ENCODE data around the gene DMGDH.

DNA sequence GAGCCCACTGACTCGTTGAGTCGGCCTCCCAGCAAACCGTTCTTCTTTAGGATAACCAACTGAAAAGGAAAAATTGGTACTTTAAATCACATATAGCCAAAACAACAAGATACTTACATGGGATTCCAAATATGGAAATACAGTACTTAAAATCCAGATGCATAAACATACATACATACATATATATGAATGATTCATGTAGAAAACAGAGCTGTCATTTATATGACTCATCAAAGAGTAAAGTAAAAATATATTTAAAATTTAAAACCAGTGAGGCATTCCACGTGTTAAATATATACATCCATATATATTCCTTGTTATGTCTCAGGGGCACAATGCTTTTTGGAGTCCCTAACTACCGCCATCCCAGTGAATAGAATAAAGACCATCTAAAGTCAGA lies 36.7 kb downstream of the DMGDH start:
- TF ChIP-seq CTCF (IDR thresholded peaks at IDR 0.05; ENCODE audit: low read depth, low read length, missing input control): no peak
- no peak for TF ChIP-seq RAD21 (IDR thresholded peaks at IDR 0.05)
- TF ChIP-seq YY1 (IDR thresholded peaks at IDR 0.05): no peak
- no peak for TF ChIP-seq HNF4G (IDR thresholded peaks at IDR 0.05)
- no peak for TF ChIP-seq EGR1 (IDR thresholded peaks at IDR 0.05; ENCODE audit: low read depth in 2 of 2)
- TF ChIP-seq, protein P1, sequence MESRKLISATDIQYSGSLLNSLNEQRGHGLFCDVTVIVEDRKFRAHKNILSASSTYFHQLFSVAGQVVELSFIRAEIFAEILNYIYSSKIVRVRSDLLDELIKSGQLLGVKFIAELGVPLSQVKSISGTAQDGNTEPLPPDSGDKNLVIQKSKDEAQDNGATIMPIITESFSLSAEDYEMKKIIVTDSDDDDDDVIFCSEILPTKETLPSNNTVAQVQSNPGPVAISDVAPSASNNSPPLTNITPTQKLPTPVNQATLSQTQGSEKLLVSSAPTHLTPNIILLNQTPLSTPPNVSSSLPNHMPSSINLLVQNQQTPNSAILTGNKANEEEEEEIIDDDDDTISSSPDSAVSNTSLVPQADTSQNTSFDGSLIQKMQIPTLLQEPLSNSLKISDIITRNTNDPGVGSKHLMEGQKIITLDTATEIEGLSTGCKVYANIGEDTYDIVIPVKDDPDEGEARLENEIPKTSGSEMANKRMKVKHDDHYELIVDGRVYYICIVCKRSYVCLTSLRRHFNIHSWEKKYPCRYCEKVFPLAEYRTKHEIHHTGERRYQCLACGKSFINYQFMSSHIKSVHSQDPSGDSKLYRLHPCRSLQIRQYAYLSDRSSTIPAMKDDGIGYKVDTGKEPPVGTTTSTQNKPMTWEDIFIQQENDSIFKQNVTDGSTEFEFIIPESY (IDR thresholded peaks at IDR 0.05): no peak
- TF ChIP-seq FOXA1 (IDR thresholded peaks at IDR 0.05): no peak
- no peak for TF ChIP-seq MAX (IDR thresholded peaks at IDR 0.05)
- no peak for TF ChIP-seq ATF3 (IDR thresholded peaks at IDR 0.05)
